GM12865 (cell line): ENCODE results near the gene RIMKLA.

Experiments used
- DNase-seq: peaks from one replicate; pipeline ENCODE4 v3.0.0; 2010; ENCODE audit warnings: low read depth
- H3K4me3 ChIP-seq: 2 replicates; pipeline ENCODE4 v1.5.1; 2011; ENCODE audit warnings: mild to moderate bottlenecking, low read depth, low read length, control low read depth
- CTCF ChIP-seq: IDR thresholded peaks from 2 replicates; pipeline ENCODE4 v1.5.1; 2011; ENCODE audit warnings: low read length, control low read depth, low read depth, inconsistent platforms; ENCODE audit not compliant: insufficient read depth; ENCODE audit errors: missing control alignments

The RIMKLA gene

GRCh38 chr1:42427240-42427639 is 46.6 kb downstream of the RIMKLA start:
- no peak overlapping the region for H3K4me3 ChIP-seq
- TF ChIP-seq CTCF: no peak
- DNase-seq: no peak

GRCh38 chr1:42429603-42430002 is 49.0 kb downstream of the RIMKLA start:
- no peak overlapping the region for H3K4me3 ChIP-seq
- no peak for DNase-seq
- no peak for TF ChIP-seq CTCF

GRCh38 chr1:42430286-42431135 is 49.9 kb downstream of the RIMKLA start:
- DNase-seq: peak; percentile 14
- H3K4me3 ChIP-seq: no peak overlapping the region
- no peak for TF ChIP-seq CTCF

- DNase-seq: no peak
- H3K4me3 ChIP-seq: no peak overlapping the region
These were observed 50.9 kb downstream of the RIMKLA start for GRCh38 chr1:42431514-42431913.

GRCh38 chr1:42432714-42433113 is 52.1 kb downstream of the RIMKLA start:
- no peak for TF ChIP-seq CTCF
- no peak overlapping the region for H3K4me3 ChIP-seq
- DNase-seq: no peak

More at GRCh38 chr1:42431514-42431913, 50.9 kb downstream of the RIMKLA start:
- no peak for TF ChIP-seq CTCF

GRCh38 chr1:42433369-42433768 is 52.8 kb downstream of the RIMKLA start:
- DNase-seq: no peak
- no peak for TF ChIP-seq CTCF

GRCh38 chr1:42434340-42434739 is 53.7 kb downstream of the RIMKLA start:
- no peak for TF ChIP-seq CTCF

More at GRCh38 chr1:42433369-42433768, 52.8 kb downstream of the RIMKLA start:
- H3K4me3 ChIP-seq: no peak overlapping the region

More at GRCh38 chr1:42434340-42434739, 53.7 kb downstream of the RIMKLA start:
- no peak overlapping the region for H3K4me3 ChIP-seq
- no peak for DNase-seq
